GM15510 (cell line): Measurements from ENCODE around the gene TNIP3.

ENCODE experiments used
- POLR2A ChIP-seq: IDR thresholded peaks from 3 replicates; pipeline ENCODE4 v1.6.1; 2011; ENCODE audit warnings: borderline replicate concordance; ENCODE audit not compliant: insufficient read length; ENCODE audit errors: extremely low read depth

TNIP3 gene

GRCh38 chr4:121164291-121164690 lies at the start of gene TNIP3:
TNIP3 (minus strand) TSS chr4:121164321; CDS start chr4:121164125, 196 bp downstream.
- no peak for TF ChIP-seq POLR2A

GRCh38 chr4:121212806-121213205 lies 48.7 kb upstream of the TNIP3 start:
- TF ChIP-seq POLR2A = no peak

- no peak for TF ChIP-seq POLR2A
Measured at GRCh38 chr4:121209171-121209570, 45.0 kb upstream of the TNIP3 start.

GRCh38 chr4:121208244-121209007 lies 44.3 kb upstream of the TNIP3 start:
- no peak for TF ChIP-seq POLR2A

GRCh38 chr4:121200795-121201472 lies 36.8 kb upstream of the TNIP3 start:
- no peak for TF ChIP-seq POLR2A

GRCh38 chr4:121199742-121200561 lies 35.8 kb upstream of the TNIP3 start:
- TF ChIP-seq POLR2A = no peak

GRCh38 chr4:121198251-121198650 lies 34.1 kb upstream of the TNIP3 start:
- no peak for TF ChIP-seq POLR2A

- TF ChIP-seq POLR2A = no peak
Measured at GRCh38 chr4:121195649-121196048, 31.5 kb upstream of the TNIP3 start.

GRCh38 chr4:121192480-121192879 lies 28.4 kb upstream of the TNIP3 start:
- no peak for TF ChIP-seq POLR2A

GRCh38 chr4:121192013-121192412 lies 27.9 kb upstream of the TNIP3 start:
- TF ChIP-seq POLR2A = no peak

GRCh38 chr4:121191361-121191760 lies 27.2 kb upstream of the TNIP3 start:
- no peak for TF ChIP-seq POLR2A

GRCh38 chr4:121190389-121190788 lies 26.3 kb upstream of the TNIP3 start:
- no peak for TF ChIP-seq POLR2A

- TF ChIP-seq POLR2A = no peak
Measured at GRCh38 chr4:121189326-121190215, 25.4 kb upstream of the TNIP3 start.

- no peak for TF ChIP-seq POLR2A
Measured at GRCh38 chr4:121187206-121187605, 23.1 kb upstream of the TNIP3 start.
